Neural progenitor cell (in vitro differentiated cells): ENCODE measurements around the gene PEX14.

Experiments used
- EZH2 ChIP-seq: fragments of 200-600 bp; sonication (generic); IDR thresholded peaks from 2 replicates; pipeline ENCODE4 v1.6.1; 2017; ENCODE audit warnings: antibody characterized with exemption, mild to moderate bottlenecking, moderate library complexity
- TF ChIP-seq, protein P1 (sequence below): fragments of 200-600 bp; sonication (generic); IDR thresholded peaks from 2 replicates; pipeline ENCODE4 v1.5.1; 2017; ENCODE audit warnings: antibody characterized with exemption, mild to moderate bottlenecking

DNA sequence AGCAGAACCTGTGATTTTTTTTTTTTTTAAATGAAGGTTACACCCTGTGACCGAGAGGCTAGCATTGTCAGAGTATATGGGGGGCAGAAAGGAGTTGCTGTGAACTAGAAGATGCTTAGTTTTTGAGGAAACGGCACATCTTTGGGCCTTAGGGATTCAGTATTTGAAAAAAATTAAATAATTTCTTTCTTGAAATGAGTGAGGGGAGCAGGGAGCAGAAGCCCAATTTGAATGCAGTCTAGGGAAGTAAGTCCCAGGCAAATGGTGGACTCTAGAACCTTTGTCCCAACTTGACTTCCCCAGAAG lies 42.9 kb downstream of the PEX14 start:
- TF ChIP-seq, protein P1, sequence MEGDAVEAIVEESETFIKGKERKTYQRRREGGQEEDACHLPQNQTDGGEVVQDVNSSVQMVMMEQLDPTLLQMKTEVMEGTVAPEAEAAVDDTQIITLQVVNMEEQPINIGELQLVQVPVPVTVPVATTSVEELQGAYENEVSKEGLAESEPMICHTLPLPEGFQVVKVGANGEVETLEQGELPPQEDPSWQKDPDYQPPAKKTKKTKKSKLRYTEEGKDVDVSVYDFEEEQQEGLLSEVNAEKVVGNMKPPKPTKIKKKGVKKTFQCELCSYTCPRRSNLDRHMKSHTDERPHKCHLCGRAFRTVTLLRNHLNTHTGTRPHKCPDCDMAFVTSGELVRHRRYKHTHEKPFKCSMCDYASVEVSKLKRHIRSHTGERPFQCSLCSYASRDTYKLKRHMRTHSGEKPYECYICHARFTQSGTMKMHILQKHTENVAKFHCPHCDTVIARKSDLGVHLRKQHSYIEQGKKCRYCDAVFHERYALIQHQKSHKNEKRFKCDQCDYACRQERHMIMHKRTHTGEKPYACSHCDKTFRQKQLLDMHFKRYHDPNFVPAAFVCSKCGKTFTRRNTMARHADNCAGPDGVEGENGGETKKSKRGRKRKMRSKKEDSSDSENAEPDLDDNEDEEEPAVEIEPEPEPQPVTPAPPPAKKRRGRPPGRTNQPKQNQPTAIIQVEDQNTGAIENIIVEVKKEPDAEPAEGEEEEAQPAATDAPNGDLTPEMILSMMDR, result no peak
- TF ChIP-seq EZH2, result no peak
